HG03565 (cell line): ENCODE data around the gene KIAA1217.

Experiments used
- ATAC-seq: cut with Tn5 transposase; IDR thresholded peaks from one replicate; pipeline ENCODE4 v1.9.1; 2021; ENCODE audit warnings: mild to moderate bottlenecking, moderate library complexity; ENCODE audit not compliant: unreplicated experiment

The KIAA1217 gene

DNA sequence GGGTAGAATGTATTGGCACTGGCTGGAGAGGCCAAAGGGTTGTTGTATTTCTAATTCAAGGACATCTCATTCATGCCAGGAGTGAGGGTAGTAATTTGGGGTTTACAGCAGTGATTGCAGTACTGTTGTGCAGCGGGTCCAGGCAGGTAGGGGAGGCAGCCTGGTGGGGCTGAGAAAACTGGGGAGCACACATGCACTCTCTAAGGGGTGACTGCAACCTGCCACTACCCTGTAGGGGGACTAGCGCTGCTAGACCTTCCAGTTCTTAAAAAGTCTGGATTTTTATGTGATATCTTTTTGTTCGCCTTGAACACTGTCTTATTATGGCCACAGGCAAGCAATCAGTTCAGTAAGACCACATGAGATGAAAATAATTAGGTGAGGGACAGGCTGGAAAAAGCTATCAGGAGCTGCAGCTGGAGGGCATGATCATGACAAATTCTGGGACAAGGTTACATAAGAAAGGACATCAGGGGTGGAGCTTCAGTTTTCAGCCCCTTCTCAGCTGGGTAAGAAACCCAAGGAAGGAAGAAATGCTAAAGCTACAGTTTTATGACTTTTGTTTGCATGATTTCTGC lies 365.7 kb downstream of the KIAA1217 start:
- no peak for ATAC-seq

DNA sequence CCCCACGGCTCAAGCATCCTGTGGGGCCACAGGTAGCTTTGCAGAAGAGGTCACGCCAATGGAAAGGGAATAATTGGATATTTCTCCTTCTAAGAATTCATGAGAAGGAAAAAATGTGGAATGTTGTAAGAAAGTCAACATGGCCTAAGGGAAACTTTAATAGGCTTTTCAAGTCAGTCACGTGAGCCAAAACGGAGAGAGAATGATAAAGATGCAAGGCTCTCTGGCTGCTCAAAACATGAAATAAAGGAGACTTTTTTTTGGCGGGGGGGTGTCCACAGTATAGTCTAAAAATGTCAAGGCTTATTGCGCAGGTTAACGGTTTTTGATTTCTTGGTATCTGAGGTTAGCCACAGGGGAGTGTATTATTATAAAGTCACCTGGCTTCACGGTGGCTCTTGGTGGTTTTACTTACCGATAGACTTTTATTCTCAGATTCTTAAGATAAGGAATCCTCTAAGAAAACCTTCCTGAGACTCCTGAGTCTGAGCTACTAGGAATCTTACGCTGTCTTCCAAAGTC lies 366.6 kb downstream of the KIAA1217 start:
- no peak for ATAC-seq

- no peak for ATAC-seq
Observed at GRCh38 chr10:24579448-24579847, 370.5 kb downstream of the KIAA1217 start.

GRCh38 chr10:24579906-24580305 lies 371.0 kb downstream of the KIAA1217 start:
- no peak for ATAC-seq

DNA sequence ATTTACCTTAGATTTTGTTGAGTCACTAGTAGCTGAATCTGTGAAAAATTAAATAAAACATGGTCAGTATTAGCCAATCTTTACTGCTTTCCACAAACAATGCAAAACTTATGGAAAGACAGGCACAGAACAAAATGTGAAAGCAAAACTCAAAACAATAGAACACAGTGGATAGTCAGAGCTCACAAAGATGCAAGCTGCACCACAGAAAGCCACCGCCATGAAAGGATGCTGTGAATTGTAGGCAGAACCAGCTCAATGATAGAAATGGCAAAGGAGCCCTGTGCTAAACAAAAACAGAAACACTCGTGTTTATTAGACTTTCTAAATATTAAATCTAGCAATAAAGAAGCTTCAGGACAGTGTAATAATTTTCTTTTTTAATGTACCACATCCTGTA lies 380.3 kb downstream of the KIAA1217 start:
- ATAC-seq = no peak

DNA sequence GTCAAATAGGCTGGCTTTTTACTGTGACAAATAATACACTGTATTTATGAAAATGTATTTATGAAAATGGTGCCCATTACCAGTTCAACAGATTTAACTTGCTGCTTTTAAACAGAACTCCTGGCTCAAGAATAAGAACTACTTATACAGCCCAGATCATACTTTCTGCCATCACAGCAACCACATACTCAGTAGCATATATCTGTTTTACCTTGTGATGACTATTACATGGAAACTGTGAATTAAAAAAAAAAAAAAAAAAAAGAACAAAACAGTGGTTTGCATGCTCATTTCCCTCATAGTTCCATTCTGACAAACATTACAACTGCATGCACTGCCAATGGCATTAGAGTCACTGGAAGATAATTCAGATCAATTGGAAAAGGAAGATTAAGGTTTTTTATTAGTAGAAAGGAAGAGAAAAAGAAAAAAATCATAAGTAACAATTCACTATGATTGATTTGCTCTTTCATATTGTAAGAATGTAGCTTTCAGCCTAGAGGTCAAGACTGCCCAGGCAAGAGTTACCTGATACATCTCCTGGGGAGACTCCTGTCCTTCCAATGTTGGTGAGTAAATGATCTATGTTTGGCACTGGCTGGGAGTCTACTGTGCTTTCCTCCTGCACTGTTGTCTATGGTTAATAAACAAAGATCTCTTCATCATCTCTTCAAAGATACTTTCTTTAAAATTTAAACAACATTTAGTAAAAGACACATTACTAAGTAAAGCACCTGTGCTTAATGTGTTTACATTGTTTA lies 381.9 kb downstream of the KIAA1217 start:
- ATAC-seq = no peak

DNA sequence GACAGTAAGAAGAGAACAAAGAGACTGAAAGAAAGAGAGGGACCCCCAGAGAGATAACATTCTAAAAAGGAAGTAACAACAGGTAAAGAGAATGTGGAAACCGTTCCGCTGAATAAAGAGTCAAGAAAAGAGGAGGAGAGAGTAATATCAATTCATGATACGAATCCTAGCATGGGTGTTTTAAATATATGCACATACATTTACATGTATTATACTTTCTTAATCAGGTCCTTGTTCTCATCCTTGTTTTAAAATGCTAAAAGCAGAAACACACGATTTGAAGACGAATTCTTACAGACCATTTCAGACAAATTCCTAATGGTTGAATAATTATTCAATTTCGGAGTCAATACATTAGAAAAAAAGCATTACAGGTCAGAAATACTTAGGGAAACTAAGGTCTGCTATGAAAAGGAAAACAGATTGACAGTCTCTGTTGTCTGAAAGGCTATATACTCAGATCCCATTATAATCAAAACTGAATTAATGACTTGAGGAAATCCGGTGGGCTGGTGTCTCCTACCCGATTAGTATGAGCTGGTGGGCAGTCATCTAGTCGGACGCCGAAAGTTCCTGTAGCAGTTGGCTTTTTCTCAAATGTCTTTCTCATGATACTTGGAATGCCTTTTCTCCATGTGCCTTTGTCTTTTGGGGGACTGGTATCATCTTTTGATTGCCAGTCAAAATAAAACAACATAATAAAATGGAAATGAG lies 387.4 kb downstream of the KIAA1217 start:
- ATAC-seq = no peak

DNA sequence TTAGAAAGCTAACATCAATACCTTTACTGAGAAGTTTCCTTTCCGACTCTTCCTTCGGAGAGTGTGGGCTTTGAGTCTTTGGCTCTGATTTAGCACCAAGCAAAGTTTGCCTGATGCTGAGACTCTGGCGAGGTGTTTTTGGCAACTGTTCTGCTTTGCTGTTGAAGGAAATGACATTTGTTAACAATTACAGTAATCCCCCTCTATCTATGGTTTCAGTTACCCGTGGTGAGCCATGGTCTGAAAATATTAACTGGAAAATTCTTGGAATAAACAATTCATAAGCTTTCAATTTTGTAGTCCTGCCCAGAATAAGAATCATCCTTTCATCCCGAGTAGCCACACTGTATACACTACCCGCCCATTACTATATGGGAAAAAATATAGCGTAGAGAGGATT lies 388.5 kb downstream of the KIAA1217 start:
- ATAC-seq = no peak
